NCI-H1105 treated with DMSO at 0.1 percent for 48 hours (cell line): ENCODE data around the gene FOXL1.
"Not testable (repeated sequence)": the region's sequence is repeated elsewhere in the genome, so short reads cannot be mapped to it uniquely, and the experiment has no call there.

Source experiments
- DNase-seq: peaks from one replicate; lab custom pipeline; 2025; lab: John Stamatoyannopoulos, UW

FOXL1 gene

DNA sequence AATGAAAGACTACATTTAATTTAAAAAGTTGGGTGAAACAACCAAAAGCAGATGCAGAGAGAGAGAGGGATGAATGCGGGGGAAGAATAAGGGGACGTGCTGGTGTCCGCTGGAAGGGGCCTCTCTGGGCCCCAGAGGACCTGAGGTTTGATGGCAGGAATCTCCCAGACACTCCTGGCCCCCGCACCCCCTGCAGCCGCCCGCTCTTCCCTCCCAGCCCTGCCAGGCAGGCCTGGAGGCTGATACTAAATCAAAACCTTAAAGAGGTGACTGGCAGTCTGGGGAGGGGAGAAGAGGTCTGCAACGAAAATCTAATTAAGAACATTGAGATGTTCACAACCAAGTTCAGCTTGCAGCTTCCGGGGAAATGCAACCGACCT is 2.4 kb downstream of the FOXL1 start:
- no peak for DNase-seq

DNA sequence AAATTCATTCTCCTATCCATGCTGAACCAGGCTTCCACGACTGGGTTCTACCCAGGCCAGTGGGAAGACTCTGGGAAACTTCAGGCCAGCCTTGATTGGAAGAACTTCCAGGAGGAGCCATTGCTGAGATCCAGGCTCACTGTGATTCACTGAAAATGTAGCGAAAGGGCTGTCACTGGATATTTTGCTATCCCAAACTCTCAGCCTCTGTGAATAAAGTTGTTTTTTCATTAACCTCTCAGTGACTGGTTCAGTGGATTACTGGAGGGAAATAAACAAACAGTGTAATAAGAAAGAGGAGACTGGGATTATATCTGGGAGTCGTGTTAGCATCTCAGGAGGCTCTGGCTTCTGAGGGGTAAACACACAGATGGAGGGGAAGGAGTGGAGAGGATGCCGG is 3.1 kb downstream of the FOXL1 start:
- DNase-seq, result no peak

DNA sequence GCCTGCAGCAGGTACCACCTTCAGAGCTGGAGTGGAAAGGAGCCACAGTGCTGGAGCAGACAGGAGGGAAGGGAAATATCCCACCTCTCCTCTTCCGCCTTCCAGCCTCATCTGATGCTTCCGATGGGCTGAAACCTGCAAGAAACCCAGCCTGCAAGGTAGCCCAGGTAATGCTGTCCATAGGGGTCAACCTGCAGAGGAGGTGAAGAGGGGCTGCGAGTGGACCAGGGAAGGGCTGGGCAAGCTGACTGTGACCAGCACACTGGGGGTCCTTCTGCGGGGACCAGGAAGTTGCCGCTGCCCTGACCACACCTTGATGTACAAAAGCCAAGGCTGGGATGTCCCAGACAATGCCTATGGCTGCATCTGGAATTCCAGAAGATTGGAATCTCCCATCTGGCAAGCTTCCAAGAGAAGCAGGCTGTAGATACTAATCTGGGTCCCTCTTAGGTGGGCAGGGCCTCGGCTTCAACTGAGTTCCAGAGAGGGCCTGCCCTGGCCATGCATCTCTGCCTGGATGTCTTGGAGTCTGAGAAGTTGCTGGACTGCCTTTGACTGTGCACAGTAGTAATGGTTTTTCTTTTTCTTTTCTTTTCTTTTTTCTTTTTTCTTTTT is 5.8 kb downstream of the FOXL1 start:
- no peak for DNase-seq

DNA sequence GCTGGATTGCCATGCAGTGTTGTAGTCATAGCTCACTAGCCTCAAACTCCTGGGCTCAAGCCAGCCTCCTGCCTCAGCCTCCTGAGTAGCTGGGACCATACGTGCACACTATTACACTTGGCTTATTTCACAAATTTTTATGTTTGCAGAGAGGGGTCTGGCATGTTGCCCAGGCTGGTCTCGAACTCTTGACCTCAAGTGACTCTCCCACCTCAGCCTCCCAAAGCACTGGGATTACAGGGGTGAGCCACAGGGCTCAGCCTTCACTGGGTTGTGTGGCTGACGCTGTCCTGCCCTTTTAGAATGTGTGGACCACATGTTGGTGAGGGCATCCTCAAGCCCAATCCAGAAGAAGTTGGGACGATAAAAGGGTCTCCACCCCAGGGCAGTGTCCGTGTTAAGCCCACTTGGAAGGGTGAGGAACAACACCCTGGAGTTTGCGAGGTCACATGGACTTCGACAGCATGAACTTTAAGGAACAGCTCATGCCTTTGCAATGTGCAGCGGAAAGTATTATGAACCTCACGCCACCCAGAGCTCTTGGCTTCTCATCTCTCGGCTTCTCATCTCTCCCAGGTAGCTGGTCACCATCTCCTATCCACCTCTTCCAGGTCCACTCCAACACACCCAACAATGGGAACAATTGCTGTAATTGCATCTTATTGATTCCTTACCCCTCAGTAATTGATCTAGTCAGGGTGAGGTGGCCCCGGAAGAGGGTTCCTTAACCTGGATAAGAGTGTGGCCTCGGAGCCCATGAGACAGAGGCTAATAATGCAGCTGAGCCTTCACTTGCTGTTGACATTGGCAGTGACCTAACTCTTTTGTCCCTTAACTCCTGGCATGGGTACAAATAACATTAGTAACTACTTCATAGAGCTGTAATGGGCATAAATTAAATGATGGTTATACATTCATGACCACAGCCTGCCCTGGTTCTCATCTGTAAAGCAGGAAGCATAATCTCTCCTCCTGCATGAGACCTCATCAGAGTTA is 6.7 kb downstream of the FOXL1 start:
- DNase-seq, result peak; percentile 33

DNA sequence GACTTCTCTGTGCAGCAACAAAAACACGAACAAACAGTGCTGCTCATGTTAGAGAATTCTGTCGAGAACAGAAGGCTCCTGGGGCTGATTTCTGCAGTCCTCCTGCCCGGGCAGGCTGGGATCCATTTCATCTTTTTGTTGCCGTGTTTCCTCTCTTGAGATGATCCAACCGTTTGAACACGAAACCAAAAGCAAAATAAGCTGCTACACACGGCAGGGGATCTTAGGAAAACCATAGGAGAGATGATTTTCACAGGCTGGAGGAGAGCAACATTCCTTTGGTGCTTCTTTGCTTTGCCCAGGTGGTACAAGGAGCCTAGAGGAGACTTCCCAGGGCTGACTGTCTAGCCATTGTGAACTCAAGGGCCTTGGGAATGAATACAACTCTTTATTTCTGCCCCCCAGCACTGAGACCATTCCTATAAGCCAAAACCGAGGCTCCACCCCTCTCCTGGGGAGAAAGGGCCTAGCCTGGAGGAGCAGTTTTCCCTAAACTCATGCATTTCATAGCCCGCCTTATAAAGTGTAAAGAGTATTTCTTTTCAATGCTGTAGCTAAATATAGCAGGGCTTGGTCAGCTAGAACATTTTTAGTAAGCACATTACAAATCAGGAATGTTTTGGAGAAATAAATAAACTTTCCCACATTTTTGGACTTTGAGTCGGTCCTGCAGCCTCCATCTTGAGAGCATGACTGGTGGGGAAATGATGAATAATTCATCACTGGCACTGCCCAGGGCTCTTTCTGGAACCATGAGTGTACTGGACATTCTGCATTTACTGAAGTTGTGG is 7.7 kb downstream of the FOXL1 start:
- no peak for DNase-seq

DNA sequence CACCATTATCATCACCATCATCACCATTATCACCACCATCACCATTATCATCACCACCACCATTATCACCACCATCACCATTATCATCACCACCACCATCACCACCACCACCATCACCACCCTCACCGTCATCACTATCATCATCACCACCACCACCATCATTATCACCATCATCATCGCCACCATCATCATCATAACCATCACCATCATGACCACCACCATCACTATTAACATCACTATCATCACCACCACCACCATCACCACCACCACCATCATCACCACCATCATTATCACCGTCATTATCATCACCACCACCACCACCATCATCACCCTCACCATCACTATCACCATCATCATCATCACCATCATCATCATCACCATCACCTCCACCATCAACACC is 9.1 kb downstream of the FOXL1 start:
- DNase-seq, result no peak

DNA sequence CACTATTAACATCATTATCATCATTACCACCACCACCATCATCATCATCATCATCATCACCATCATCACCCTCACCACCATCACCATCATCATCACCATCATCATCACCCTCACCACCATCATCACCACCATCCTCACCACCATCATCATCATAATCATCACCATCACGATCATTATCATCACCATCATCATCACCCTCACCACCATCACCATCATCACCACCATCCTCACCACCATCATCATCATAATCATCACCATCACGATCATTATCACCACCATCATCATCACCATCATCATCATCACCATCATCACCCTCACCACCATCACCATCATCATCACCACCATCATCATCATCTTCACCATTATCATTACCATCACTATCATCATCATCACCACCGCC is 9.6 kb downstream of the FOXL1 start:
- DNase-seq, result not testable (repeated sequence)

DNA sequence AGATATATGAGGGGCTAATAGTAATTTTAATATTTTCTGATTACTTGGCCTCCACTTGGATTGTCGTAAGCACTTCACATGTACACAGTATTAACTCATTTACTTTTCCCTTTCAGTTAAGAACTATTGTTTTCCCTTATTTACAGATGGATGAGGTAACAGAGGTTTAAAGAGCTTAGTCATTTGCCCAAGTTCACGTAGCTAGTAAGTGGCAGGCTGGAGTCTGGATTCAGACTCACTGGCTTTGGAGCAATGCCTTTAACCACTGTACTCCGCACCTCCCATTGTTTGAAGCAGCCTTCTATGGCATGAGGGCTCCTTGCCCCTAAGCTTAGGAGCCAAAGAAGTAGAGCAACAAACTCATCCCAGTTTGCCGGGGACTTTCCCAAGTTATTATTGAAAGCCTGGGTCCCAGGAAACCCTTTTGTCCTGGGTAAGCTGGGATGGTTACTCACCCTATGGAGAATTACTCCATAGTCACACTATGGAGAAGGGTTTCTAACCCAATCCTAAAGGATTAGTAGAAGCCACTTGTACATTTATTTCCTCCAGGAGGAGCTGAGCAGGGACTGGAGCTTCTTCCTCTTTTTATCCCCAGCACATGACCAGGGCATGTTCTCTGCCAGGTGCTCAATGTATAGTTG is 12.3 kb downstream of the FOXL1 start:
- no peak for DNase-seq

DNA sequence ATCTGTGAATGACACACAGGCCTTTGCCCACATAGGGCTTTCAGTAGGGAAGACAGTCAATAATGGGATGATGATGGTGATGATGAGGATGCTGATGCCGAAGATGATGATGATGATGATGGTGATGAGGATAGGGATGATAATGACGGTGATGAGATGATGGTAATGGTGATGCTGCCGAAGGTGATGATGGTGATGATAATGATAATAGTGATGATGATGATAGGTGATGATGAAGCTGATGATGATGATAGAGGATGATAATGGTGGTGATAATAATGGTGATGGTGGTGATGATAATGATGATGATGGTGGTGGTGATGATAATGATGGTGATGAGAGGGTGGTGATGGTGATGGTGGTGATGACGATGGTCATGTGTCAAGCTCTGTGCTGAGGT is 12.9 kb downstream of the FOXL1 start:
- no peak for DNase-seq

DNA sequence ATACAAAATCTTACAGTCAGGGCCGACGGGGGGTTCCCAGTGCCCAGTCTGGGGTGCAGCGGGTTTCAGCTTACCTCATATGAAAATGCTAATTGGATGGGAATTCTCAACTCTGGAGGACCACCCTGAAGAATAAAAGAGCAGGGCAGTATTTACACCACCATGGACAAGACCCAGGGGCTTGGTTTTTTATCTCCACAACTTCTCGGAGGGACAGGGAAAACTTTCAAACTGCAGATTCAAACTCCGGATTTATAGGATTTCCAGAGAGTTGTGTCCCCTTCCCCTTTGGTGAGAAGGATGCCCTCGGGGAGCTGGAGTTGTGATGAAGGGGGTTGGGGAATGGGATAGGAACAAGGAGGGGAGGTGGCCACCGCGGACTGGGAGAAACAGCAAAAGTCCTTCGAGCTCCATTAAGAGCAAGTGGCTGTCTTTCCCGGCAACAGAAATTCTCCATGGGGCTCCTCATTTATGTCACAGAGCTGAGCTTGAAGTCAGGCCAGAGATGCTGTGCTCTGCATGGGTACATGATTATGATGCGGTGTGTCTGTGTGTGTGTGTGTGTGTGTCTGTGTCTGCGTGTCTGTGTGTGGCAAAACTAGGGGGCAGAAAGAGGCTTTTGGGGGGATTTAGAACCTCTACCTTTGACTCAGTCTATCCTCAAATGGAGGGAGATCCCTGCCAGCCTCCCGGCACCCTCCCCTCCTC is 15.7 kb downstream of the FOXL1 start:
- no peak for DNase-seq

DNA sequence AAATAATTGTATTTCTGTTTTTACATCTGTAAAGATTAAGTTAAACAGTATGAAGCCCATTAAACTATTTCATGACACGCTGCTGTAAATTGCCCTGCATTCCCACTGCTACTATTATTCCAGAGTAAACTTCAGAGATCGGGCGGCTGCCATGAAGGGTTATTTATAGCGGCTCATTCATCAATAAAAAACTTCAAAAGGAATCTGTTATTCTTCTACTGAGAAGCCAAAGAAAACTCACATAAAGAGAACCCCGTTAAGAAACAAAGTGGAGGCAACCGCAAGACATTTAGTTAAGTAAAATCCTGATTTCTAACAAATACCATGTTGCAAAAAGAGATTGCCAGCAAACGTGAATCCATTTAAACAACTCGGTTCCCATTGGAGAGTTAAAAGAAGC is 16.4 kb downstream of the FOXL1 start:
- no peak for DNase-seq

DNA sequence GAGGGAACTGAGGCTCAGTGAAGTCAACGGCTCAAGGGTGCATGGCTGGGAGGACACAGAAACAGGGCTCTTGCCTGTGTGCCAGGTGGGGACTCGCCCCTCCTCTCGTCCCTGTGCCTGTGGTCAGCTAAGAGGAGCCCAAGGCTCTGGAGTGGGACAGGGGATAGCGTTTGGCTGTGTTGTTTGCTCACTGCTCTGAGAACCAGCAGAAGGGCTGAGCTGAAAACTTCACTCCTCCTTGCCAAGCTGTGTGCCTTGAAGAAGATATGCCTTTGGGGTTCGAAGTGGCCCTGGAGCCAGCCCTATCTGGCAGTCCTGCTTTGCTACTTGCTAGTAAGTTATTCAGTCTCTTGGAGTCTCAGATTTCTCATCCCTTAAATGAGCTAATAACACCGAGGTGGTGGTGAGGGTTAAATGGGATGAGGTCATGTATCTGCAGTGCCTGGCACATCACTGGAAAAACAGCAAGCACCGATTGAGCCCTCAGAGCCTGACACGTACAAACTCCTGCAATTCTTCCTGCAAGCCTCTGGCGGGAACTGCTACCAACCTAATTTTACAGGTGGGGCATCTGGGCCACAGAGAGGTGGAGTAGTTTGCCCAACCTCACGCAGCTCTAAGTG is 17.7 kb downstream of the FOXL1 start:
- DNase-seq, result no peak

DNA sequence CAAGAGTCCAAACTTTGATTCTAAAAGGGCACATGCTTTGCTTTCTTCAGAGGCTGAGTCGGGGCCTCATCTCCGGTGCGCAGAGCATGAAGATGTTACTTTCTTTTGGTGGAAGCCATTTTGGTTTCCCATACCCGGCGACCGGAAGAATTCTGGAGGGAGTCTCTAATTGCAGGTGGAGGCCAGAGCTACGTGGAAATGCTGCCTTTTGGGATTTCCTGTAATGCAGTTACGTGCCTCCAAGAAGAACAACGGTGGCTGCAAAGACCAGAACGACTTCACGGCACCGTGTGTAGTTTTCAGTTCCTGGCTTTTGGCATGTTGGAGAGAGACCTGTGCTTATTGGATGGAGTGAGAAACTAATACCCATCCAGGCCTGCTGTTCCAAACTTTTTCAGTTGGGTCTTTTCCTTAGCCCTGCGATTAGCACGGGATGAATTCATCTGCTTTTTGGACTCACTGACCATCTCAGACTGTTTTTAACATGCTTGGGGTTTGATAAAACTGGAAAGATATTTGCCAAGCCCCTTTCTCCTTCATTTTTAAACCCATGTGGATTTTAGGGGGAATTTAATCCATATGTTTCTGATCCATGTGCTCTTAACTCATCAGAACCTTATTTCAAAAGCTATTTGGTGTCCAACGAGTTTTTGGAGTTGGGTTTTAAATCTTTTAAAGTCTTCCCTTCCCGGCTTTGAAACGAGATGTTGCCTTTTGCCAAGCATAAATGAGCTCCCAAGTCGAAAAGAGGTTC is 19.0 kb downstream of the FOXL1 start:
- DNase-seq, result no peak

DNA sequence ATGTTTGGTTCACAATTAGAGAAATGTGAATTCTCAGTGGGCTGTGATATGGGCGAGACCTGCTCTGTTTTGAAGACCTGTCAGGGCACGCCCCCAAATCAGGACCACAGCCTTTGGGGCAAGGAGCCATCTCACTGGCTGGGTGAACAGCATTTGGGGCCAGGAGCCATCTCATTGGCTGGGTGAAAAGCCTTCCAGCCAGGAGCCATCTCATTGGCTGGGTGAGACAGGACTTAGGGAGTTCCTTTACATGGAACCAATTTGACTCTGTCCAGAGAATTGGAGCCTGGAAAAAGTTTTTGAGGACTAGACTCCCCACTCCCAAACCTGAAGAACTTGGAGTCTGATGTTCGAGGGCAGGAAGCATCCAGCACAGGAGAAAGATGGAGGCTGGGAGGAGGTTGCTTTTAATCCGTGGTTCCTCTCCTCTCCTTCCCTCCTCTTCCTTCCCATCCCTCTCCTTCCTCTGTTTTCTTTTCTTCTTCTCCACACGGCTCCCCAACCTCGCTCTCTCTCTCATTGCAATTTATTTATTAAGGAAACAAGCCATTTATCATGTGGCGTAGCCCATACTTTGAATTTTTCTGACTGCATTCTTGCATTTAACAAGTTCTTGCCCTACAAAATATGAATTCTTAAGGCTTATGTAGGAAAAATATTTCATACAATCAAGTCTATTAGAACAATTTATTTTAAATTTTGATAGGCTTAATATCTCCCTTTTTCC is 19.7 kb downstream of the FOXL1 start:
- DNase-seq, result no peak

DNA sequence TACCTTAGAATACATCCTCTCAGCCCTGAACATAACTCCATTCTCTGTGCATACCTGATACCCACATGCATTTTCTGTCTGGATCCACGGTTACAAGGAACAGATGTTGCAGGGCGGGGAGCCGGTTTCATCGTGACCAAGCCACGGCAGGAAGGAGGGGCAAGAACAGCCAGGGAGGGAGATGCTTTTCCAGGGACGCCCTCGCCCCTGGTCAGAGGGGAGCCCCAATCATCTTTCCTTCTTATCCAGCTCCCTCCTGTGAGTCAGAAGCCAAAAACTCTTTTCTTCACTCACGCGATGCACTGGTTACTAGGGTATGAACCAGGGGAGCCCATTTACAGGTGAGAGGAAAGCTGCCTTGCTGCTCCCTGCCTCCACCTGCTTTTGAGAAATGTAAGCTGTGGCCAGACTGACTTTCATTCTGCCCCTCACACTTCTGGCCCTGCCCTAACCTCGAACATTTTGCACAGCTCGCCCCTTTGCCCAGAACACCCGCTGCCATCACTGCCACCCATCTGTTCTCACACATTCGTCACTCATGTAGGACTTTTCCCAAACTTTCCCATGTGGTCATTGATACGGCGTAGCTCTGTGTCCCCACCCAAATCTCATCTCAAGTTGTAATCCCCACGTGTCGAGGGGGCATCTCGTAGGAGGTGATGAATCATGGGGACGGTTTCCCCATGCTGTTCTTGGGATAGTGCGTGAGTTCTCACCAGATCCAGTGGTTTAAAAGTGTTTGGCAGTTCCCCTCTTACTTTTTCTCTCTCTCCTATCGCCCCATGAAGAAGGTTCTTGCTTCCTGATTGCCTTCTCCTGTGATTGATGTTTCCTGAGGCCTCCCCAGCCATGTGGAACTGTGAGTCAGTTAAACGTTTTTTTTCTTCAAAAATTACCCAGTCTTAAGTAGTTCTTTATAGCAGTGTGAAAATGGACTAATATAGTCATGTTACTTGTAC is 20.5 kb downstream of the FOXL1 start:
- DNase-seq, result no peak

DNA sequence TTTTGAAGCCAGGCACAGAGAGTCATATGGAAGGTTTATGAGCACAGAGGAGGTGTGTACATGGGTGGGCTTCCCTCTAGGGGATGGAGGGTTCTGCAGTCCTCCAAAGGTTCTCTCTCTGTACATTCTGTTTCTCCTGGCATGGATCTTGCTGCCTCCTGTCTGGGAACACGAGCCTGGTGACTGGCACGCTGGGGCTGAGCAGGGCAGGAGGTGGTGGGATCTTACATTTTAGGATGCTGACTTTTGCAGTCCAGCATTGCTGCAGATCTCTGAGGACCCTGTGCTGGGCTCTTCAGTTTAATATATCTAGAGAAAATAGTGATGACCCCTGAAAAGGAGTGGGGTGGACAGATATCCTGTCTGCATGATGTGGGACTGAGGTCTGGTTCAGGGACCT is 23.0 kb downstream of the FOXL1 start:
- no peak for DNase-seq

DNA sequence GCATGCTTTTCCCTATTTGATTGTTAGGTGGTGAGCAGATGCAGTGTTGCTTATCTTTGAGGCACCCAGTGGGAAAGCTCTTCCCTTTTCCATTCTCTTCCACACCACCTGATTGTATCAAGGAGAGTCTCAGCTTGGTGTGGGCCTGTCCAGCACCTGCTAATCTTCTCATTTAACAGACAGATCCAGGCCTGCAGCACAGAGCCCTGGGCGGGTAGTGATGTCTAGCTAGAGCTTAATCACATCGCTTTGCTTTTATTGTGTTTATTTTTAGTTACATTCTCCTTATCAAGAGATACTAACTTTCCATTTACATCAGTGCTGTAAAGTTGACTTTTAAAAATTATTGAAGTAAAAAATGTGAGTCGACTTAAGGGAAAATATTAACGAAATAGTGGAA is 24.2 kb downstream of the FOXL1 start:
- no peak for DNase-seq

DNA sequence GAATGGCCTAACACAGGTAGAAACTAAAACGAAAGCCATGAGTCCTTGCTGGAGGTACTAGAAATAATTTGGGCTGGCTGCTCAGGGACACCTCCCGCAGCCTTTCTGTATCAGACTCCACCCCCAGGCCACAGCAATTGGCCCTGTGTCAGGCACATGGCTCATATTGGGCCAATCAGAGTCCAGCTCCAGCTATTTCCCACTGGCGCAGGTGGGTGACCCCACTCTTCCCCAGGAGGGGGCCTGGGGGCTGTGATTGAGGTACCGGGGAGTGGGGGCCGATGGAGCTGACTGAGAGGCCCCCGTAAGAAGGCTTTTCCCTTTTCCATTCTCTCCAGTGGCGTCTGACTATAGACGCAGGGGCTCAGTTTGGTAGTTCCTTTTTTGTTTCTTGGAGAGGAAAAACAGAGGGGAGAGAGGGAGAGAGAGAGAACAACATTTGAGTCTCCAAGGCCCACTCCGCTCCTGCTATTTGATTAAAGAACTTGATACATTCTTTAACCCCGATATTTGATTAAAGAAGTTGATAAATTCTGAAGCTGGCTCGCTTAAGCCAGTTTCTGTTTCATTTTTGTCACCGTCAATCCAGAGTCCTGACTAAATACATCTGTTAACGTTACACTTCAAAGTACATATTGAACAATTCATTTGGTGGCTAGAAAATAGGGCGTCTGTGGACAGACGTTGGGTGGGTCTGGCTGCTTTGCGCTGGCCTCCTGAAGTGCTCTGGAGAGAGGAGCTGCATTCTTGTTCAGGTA is 26.3 kb downstream of the FOXL1 start:
- no peak for DNase-seq
